GM21619 (cell line): ENCODE measurements around the gene NEU2.

ENCODE experiments used
- ATAC-seq: cut with Tn5 transposase; IDR thresholded peaks from one replicate; pipeline ENCODE4 v1.9.1; 2021; ENCODE audit not compliant: unreplicated experiment

Gene NEU2

DNA sequence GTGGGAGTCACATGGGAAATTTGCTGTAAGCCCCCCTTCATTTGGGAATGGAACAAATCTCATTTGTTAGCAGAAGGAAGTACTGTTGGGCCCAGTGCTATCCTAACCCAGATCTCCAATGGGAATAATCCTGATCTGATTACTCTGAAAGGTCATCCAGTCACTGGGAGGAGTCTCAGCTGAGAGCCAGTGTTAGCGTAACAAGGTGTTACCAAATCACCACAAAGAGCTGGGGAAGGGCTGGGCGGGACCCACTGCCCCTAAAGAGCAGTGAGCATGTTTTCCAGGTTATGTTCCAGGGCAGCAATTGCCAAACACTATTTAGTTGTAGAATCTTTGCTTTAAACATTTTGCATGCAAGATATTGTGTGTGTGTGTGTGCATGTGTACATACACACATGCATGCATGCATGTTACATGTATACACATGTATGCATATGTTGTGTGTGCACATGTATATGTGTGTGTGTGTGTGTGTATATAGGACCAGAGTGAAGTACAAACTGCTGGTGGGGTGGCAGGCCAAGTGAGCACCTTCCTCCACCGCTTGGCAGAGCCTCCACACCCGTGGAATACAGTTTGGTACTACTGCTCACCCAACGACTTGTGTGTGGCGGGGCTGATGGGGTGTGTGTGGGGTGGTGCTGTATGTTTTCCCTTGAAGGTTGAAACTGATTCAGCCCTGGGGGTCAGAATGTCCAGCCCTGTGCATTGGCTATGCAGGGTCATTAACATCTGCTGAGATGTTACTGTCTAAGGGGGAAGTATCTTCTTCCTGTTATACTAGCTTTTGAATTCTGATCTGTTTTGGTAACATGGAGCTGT is 42.9 kb downstream of the NEU2 start:
- peak; percentile 25 for ATAC-seq

DNA sequence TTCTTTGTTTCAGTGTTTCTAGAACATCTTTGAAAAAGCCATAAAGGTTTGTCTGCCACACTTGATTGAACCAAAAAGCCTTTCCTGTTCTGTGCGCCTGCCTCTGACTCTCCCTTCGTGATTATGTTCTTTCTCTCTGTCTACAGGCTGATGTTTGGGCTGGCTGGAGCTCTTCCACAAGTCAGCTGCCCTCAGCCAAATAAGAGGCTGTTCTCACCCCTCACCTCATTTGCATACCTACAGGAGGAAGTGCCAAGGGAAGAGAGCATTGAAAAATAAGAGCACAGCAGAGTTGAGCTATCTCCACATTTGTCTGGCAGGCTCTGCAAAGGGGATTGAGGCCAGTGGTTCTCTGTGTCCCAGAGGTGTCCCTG is 43.5 kb downstream of the NEU2 start:
- ATAC-seq: peak; percentile 57

DNA sequence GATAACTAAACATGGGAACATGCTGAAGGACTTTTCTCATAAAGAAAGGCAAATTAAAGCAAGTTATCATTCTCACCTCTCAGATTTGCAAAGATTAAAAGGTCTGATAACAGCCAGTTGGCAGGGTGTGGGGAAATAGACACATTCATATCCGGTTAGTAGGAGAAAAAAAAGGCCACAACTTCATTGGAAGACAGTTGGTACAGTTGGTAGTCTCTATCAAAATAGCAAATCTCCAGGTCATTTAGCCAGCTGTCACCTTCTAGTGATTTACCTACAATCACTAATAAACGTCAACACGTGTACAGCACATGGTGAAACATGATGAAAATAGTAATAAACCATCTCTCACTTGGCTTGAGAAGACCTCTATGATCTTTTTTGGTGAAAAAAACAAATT is 44.3 kb downstream of the NEU2 start:
- no peak for ATAC-seq

DNA sequence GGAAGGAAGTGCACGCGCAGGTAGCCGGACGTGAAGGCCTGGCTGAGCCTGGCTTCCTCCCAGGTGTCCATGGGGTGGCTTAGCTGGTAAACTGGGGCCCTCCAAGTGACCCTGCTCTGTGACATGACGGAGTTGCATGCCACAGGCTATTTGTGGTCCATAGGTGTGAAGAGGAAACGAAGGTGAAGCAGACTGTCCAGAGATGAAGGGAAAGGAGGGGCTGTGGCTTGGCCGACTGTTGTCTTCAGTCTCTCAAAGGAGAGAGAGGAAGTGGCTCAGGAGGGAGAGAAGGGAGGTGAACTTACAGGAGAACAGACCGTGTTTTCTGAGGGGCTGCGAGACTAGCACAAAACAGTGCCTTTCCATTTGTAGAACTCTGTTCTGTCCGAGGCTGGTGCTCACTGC is 47.0 kb downstream of the NEU2 start:
- peak; percentile 32 for ATAC-seq

DNA sequence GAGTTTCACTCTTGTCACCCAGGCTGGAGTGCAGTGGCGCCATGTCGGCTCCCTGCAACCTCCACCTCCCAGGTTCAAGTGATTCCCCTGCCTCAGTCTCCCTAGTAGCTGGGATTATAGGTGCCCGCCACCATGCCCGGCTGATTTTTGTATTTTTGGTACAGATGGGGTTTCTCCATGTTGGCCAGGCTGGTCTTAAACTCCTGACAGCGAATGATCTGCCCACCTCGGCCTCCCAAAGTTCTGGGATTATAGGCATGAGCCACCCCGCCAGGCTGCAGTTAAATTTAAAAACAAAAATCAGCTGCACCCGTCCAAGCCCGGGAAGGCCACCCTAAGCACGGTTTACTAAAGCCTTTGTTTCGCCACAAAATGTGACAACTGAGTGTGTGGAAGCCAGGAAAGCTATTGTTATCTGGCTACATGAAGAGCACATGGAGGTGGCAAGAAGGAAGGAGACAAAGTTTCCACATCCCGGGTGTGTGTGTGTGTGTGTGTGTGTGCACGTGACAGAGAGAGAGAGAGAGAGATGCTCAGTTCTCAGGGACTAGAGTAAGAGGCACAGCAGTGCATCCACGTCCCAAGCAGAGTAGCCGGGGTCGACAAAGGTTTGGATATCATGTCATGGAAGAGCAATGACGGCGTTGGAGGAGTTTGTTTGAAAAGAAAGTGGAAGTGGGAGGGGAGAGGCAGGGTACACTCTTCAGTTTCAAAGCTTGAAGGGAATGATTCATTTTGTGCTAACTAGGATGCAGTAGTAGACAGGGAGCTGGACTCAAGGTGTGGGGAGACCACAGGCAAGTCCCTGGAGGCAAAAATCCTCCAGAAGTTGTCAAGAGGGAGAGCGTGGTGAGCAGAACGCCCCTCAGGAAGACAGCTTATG is 47.7 kb downstream of the NEU2 start:
- no peak for ATAC-seq

DNA sequence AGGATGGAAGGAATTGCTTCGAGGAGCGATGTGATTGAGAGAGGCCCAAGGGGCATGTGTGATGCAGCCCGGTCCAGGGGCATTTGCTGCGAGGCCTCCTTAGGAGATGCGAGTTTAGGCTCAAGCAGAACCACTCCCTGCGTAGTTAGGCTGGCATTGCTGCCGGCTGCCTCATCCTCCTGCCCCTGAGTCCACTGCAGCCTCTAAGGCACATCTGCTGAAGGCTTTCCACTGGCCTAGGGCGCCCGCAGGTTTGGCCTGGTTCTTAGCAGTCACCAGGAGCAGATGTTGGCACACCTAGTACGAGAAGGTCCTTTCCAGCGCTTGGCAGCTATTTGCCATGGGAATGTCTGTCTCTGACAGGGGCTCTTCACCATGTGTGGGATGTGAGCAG is 48.4 kb downstream of the NEU2 start:
- no peak for ATAC-seq

DNA sequence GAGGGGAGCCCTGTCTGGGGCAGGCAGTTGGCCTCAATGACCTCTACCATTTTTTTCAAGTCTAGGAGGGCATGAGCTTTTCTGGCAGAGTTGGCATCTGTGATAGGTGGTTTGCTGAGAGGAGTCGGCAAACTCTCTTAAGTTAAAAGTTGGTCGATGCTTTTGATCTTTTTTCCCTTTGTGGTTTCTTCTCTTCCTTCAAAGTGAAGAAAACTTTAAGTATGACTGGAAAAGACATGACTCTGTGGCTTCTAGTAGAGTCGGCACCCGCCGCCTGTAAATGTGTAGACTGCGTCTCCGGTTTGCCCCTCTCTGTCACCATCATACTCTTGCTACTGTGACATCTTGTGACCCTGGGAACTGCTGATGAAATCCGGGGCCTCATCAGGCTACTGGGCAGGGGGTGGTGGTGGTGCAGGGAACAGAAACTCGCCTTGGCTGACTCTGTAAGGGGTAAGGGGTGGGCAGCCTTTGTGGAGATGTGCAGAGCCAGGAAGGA is 48.8 kb downstream of the NEU2 start:
- no peak for ATAC-seq

DNA sequence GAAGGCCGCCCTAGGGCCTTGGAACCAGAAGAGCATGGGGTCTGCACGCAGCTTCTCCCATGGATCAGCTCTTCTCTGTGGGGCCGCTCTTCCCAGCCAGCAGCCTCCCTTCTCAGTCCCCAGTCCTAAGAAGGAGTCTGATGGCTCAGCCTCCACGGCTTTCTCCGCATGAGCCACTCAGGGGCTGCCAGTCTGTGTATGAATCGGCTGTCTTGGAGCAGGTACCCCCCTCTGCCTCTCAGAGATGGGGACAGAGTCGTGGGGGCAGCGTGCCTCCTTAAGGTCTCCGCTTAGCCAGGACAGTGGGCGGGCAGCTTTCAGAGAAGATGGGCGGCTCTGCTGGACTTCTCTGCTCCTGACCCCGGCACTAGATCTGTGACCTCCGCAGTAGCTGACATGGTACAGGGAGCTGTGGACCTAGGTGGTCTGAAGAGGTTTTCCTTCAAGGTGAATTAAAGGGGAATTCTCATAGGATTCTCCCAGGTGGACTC is 49.3 kb downstream of the NEU2 start:
- ATAC-seq: peak; percentile 1

DNA sequence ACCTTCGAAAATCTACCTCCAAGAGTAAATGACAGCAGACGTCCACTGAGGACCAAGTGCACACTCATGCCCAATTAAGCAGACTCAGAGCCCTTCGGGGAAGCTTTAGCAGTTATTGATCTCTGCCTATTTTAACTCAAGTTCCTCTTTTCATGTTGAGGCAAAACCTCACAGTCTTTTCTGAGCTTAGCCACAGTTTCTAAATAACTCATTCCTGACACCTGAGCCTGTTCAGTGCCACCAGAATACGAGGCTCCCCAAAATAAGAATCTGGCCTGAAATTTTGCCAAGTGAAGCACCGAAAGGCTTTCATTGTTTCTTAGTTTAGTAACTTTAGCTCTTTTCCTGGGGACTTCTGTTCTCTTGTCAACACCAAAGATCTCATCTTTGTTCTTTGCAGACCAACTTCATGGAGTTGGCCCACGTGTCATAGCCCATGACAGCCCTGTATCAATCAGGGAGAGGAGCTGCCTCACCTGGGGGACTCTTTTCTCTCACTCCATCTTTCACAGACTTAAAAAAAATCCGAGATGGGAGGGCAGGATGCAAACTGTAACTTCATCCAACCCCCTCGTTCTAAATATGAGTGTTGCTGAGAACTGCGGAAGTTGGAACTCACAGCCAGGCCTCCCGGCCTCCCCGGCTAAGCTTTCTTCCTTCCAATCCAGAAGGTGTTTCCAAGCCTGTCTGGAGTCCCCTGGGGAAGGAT is 49.9 kb downstream of the NEU2 start:
- ATAC-seq: peak; percentile 39

DNA sequence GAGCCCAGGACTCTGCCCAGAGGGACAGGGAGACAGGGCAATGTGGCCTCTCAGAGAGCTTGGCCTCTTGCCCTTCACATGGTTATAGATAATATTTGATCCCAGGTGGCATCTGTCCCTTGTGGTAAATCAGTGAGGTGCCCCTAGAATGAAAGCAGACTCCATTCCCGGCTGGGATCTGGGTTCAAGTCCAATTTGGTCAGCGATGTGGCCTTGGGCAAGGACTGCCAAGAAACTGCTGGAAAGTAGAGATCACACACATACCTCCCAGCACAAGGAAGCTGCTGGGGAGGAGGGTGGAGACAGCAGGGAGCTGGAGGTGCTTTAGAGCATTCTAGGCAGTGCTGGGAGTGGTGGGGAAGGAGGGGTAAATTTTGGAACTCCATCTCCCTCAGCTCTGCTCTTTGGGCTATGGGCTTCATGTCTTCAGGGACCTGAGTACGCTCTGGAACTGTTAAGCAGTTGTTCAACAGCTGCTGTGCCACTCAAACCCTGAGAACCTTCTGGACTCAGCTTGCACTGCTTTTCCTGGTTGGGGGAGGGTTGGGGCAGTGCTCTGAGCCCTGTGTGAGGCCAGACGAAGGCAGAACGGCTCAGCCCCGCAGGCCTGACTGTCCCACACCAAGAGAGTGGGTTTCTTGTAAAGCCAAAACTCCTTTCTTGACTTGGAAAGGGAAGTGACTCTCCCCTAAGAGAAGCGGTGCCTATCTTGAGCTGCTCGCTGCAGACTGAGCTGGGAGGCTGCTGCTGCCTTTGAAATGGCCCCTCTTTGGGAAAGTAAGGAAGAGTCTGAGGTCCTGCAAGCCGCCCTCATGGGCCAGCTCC is 50.7 kb downstream of the NEU2 start:
- no peak for ATAC-seq

DNA sequence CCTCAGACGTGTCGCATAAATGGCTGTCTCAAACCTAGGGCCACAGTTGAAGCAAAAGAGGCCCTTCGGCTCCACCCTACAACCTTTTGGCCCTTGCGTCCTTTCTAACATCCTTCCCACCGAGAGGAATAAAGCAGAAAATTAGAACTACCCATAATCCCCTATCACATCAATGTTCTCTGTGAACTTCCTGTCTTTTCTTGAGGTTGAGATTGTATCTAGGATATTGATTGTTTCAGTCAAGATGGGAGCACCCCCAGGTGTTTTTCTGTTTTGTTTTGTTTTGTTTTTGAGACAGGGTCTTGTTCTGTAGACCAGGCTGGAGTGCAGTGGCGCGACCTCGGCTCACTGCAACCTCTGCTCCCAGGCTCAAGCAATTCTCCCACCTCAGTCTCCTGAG is 51.3 kb downstream of the NEU2 start:
- ATAC-seq: no peak

DNA sequence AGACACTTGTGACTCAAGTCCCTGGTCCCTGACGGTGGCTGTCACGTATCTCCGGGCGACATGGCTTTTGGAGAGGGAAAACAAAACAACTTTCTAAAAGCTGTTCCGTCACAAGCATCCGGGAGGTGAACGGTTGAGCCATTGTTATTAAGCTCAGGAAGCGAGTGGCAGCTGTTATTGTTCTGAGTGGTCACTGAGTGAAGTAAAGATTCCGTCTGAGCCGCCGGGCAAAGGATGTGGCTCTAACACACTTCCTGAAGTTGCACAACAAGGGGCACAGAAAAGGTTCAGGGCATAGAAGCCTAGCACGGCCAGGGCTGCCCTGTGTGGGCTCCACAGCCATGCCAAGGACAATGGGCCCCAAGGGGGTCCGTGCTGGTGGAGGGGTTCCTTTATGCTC is 52.0 kb downstream of the NEU2 start:
- peak; percentile 27 for ATAC-seq
